HG03060 (cell line): ENCODE measurements around the gene BPHL.
"Not testable (repeated sequence)": the region's sequence is repeated elsewhere in the genome, so short reads cannot be mapped to it uniquely, and the experiment has no call there.

Source experiments
- ATAC-seq: cut with Tn5 transposase; IDR thresholded peaks from one replicate; pipeline ENCODE4 v1.9.1; 2021; ENCODE audit warnings: low read depth, moderate number of reproducible peaks; ENCODE audit not compliant: unreplicated experiment

Gene BPHL

DNA sequence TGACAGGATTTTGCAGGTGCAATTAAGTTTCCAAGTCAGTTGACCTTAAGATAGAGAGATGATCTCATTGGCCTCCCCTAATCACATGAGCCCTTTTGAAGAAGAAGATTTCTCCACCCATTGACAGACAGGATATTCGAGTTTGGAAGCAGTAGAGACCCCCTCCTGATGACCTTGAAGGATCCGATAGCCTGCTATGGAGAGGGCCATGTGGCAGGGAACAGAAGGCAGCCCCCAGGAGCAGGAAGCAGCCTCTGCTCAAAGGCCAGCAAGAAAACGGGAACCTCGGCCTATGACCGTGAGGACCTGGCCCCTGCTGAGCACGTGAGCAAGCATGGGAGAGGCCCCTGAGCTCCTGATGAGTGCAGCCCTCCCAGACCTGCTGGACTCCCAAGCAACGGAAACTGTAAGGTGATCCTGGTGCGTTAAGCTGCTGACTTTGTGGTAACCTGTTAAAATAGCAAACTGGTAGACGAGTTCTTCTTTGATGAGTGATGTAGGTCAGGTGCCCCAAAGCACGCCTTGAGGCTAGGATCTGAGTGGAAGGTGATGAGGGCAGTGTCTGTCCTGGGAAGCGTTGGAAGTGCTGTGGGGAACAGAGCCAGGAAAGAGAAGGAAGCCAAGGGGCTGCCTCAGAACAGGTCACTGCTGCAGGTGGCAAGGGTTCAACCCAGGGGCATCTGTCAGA, 57.3 kb downstream of the BPHL start:
- ATAC-seq = no peak

DNA sequence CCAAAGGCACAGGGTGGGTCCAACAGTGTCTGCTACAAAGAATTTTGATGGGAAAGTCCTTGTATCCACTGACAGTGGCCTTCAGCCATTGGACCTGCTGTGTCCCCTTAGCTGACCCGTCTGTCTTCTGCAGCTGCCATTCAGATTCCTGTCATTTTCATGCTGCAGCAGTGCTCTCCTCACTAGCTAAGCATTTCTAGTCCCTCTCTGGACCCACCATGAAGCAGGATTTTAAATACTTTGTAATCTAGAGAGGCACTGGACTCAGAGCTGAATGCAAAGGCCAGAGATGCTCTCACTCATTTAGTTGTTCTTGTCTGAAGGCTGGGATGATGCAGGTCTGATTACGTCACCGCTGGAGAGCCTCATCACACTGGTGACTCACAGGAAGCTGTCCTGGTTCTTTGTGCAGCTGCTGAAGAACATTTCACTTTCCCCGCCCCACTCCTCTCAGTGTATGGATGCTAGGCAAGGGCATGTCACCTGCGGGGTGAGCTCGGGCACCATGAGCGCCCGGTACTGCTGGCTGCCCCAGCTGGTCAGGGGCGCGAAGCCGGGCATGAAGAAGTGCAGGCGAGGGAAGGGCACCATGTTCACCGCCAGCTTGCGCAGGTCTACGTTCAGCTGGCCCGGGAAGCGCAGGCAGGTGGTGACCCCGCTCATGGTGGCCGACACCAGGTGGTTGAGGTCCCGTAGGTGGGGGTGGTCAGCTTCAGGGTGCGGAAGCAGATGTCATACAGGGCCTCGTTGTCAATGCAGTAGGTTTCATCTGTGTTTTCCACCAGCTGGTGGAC, 58.2 kb downstream of the BPHL start:
- ATAC-seq = no peak

DNA sequence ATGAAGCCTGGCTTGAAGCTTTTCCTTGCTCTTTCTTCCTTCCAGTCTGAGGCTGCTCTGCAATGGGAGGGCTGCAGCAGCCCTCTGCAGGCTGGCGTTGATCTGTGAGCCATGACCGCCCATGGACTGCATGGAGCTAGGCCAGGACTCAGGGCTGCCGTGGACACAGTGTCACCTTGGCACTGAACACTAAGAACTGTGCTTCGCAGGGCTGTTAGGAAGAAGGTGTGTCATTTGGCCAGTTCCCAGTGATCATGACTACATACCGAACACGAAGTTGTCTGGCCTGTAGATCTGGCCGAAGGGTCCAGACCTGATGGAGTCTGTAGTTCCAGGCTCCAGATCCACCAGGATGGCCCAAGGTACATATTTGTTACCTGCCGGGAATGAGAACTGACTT, 60.2 kb downstream of the BPHL start:
- ATAC-seq = not testable (repeated sequence)

DNA sequence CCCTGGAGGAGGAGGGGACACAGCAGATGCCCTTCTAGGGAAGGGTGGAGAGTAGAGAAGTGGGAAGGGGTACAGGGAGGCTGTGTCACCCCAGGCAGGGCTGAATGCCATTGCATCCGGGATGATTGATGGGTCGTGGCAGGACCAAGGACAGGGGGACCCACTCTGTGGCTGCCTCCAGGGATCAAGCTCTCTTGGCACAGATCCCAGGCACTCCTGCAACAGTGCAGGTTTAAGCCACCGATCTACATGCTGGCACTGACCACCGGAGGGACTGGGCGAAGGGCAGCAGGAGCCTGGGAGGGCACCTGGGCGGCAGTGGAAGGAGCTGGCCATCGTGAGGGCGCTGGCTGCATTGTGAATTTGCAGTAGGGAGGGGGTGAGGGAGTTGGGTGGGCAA, 61.4 kb downstream of the BPHL start:
- ATAC-seq = not testable (repeated sequence)

DNA sequence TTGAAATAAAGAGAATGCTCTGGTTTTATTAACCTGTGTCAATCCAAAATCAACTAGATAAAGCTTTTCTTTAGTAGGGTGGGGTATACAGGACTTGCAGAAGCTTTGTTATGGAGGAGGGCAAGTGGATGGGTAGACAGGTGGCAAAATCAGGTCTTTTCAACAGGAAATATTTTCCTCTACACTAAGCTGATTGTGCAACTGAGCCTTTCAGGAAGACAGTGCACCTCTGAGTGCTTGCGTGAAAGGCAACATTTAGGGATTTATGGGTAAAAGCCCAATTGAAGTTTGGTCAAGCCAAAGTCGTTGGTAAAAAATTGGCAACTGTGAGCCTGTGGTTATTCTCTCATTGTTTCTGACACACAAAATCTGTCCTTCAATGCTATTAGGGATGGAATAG, 62.6 kb downstream of the BPHL start:
- ATAC-seq = no peak

DNA sequence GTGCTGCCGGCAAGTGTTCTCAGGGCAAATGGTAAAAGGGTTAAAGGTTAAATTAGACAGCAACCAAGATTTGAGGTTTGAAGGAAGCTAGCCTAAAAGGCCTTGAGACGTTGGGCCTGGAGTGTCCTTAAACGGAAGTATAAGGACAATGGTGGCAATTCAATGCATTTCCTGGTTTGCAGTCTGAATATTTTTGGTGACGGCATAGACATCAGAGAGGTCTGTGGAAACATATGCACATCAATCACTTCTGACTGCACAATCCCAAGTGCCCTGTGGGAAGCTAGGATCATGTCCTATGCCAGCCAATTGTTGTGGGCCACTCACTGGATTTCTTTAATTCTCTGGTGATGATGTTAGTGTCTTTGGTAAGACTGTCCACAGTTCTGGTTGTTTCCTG, 64.6 kb downstream of the BPHL start:
- ATAC-seq = no peak

DNA sequence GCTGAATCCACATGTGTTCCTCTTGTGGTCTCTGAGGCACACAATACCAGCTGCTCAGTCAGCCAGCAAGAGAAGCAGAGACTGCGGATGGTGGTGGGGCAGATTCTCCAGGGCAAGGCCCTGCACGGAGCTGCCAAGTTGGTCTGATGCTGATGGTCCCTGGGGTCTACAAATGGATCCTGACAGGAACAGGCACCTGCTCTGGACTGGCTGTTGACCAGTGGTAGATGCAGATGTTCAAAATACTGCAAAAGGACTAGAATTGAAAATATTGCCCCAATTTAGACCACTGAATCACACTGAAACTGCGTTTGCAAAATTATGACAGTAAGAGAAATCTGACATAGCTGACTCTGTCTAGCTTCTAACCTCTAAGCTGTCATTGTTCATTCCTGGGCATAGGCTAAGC, 68.5 kb downstream of the BPHL start:
- ATAC-seq = no peak

DNA sequence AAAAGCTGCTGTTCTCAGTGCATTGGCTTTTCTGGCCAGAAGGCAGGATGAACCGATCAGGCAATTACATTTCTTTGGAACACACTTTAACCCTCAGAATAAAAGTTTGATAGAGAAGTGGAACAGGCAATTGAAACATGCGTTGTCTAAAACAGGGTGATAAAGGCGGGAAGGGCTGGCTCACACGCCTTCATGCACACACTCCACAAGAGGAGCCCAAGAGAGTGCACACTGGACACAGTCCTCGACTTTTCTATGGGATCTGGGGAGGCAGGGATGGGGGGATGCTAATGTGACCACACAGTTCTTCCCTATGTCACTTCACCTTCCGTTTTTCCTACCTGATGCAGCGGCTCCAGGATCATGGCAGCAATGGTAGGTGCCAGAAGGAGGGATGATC, 69.8 kb downstream of the BPHL start:
- no peak for ATAC-seq

DNA sequence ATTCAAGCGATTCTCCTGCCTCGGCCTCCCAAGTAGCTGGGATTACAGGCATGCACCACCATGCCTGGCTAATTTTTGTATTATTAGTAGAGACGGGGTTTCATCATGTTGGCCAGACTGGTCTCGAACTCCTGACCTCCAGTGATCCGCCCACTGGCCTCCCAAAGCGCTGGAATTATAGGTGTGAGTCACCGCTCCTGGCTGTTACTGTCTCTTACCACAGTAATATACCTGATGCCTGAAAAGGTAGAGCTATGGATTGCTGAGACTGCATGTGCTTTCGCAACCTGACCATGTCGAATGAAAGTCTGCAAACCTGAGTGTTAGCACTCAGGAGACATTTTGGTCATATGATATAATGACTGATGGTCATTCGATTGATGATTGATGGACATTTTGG, 70.7 kb downstream of the BPHL start:
- not testable (repeated sequence) for ATAC-seq

DNA sequence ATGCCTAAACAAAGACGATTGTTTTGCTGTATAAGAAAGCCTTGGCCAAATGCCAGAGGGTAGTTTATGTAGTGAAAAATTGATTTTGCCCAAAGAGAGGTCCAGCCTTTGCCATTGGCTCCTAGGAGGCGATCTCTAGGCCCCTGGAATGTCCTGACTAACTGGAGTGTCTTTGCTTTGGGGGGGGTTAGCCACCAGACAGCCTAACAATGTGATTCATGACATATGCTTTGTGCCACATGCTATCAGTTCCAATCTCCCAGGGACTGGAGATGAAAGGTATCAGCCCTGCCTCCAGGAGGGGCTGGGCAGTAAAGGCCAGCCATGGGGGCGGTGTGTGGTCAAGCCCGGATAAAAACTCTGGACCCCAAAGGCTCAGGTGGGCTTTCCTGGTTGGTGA, 71.5 kb downstream of the BPHL start:
- ATAC-seq = no peak

DNA sequence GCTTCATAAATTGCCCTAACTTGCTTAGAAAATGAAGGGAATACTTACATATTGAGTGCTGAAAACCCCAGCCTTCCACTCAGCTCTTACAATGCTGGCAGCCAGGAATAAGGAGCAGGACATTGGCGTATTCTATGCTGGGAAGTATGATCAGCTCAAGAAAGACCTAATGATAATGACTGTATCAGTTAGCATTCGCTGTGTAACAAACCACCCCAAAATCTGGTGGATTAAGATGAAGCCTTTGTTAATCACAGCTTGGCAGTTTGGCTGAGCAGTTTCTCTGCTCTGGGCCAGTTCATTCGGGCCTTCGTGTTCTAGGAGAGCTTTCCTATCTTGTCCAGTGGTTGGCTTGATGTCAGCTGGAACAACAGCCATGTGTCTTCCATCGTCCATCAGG, 72.3 kb downstream of the BPHL start:
- no peak for ATAC-seq

DNA sequence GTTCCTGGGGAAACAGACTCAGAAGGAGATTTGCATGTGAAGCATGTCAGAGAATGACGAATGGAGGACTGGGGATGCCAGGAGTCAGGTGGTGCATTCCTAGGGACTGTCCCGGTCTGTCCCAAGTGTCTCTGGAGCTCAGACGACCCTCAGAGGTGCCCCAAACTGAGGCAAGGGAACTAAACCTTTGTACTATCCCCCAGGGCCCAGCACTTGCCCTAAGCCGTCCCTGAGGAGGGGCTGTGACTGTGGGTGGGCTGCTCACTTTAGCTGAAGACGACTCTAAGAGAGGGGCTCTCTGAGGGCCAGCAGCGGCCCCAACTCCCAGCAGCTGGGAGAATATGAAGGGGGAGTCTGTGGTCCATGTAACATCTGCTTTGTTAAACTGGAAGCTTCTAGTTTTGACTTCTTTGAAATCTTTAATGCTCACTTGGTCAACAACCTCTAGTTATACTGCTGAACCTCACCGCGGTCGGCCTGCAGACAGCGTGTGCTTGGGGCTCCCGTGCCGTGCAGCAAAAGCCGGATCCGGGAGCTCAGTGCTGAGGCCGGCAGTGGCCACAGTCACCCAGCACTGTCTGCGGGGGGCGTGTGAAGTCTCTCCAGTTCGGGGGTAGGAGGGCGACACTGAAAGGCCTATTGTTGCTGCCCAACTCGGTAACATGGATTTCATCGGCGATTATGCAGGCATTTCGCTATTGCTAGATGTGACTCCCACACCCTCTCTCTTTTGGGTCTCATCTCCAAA, 74.8 kb downstream of the BPHL start:
- ATAC-seq = no peak

DNA sequence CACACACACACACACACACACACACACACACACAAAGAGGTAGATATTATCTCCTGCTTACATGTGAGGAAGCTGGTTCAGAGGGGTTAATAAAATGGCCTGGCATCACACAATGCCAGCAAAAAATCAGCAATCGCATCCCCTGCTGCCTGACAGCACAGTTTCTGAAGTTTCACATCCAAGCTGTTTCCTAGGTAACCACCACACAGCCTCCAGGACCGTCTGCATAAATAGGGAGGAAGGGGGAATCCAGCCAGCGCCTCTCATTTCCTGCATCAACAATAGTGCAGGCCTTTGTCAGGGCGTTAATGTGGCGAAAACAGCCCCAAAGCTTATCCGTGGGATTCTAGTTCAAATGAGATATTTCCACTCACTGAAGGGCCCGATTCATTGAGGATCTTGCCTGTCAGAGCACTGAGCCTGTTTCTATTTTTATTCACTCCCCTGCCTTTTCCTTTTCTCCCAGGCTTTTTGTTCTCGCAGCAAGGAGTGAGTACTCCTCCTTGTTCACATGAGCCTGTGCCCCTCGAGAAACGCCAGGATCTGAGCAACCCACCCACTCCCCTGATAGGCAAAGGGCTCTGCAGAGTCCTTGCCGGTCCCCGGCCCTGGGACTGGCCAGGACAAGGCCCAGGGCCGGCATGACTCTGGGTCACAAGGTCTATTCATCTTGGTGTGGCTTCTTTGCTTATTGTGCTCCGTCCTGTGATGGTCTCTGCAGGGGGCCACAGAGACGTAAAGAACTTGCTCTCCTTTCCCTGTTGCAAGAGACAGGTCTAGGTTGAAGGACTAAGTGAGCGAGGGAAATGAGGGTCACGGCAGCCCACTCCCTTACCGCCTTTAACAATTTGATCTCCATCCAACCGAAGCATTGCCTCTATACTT, 76.3 kb downstream of the BPHL start:
- no peak for ATAC-seq

DNA sequence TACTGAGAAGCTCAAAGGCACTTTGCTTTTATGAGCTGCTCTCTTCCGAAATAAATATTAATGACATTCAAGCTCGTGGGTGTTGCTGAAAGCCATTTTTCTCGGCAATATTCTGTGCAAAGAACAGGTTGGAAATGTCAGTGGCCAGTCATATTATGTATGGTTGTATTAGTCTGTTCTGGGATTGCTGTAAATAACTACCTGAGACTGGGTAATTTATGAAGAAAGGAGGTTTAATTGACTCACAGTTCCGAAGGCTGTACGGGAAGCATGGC, 76.8 kb downstream of the BPHL start:
- ATAC-seq = no peak

DNA sequence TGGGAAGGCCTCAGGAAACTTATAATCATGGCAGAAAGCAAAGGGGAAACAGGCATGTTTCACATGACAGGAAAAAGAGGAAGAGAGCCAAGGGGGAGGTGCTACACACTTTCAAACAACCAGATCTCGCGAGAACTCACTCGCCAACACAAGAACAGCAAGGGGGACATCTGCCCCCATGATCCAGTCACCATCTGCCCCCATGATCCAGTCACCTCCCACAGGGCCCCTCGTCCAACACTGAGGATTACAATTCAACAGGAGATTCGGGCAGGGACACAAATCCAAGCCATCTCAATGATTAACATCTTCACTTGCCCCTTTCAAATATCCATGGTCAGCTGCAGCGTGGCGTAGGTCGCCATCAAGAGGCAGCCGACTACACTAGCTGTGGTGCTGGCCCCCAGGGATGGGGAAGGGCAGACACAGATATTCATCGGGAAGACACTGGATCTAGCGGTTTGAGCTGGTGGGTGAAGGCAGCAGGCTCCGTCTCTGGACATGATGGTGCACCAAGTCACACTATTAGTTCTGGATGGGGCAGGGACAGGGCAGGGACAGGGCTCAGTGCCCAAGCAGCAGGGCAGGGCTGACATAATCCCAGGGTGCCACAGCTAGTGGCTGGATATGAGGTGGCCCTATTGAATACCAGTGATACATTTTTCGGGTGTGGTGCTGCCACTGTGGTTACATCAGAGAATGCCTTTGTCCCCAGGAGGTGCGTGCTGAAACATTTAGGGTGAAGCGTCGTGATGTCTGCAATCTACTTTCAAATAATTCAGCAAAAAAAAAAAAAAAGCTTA, 77.4 kb downstream of the BPHL start:
- no peak for ATAC-seq

DNA sequence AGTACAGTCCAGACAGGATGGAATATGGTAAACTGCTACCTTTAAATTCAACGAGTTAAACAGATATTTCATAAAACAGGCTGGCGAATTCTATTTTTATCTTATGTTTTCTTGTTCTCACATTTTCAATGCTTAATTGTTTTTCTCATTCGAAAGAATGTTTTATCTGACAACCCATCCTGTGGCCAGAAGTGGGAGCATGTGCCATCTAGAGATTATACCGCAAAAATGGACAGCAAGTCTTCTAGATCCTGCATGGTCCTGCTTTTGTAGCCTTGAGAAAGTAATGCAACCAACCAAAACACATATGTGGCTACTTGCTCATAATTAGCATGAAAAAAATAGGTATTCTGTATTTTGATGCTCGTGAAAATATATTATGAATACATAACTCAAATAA, 78.3 kb downstream of the BPHL start:
- ATAC-seq = no peak

DNA sequence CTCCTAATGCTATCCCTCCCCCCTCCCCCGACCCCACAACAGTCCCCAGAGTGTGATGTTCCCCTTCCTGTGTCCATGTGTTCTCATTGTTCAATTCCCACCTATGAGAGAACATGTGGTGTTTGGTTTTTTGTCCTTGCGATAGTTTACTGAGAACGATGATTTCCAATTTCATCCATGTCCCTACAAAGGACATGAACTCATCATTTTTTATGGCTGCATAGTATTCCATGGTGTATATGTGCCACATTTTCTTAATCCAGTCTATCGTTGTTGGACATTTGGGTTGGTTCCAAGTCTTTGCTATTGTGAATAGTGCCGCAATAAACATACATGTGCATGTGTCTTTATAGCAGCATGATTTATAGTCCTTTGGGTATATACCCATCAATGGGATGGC, 79.2 kb downstream of the BPHL start:
- not testable (repeated sequence) for ATAC-seq

DNA sequence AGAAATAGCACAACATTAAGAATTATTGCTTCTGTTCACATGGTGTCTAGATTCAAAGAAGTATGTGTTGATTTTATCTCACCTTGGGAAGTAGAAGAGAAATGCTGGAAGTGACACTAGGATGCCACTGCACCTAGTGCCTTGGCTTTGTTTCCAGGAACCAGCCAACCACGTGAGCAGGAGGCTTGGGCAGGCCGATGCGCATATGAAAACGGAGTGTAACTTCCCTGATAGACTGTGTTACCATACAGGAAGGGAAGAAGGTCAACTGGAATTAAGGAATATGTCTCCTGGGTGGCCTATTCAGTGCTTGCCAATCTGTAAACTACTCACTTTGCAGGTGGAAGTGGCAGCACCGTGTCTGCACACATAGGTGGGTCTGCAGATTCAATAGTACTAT, 80.9 kb downstream of the BPHL start:
- no peak for ATAC-seq

DNA sequence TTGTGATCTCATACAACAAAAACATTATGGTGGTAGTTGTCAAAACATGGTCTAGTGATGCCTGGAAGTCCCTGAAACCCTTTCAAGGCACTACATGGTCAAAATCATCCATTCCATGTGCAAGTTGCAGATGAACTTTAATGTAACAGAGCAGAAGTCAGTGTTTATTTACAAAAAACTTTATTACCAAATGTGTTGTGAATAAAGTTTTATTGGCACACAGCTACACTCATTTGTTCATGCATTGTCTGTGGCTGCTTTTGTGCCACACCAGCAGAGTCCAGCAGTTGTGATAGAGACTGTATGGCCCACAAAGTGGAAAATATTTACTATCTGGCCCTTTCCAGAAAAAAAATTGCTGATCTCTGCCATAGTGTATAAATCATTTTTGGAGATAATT, 82.2 kb downstream of the BPHL start:
- no peak for ATAC-seq

DNA sequence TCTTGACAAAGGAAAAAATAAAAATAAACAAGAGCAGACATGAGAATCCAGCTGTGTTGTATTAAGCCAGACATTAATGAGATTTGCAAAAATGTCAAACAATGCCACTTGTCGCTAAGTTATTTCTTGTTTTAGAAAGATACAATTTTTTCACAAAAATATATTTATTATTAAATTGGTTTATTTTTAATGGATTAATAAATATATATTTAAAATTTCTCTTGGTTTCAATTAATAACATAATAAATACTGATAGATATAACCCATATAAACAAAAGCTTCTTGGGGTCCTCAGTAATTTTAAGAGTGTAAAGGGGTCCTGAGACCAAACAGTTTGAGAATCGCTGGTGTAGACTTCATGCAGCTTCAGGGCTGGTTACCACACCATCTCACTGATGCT, 82.9 kb downstream of the BPHL start:
- no peak for ATAC-seq
